Activated naive CD4-positive, alpha-beta T cell treated with anti-CD3 and anti-CD28 coated beads, Interleukin-2, amount 50 U/mL, for 72 hours (primary cell): ENCODE data around the gene GTPBP6. TPM values are rescaled to one million over a fixed set of nuclear protein-coding genes. Genes with fewer than 3 reads are reported as not detected.

Experiments used
- ATAC-seq, 2 donors: fragments of 150-1000 bp; cut with Tn5 transposase; 2 replicates each; pipeline ENCODE4 v1.10.0; 2021; ENCODE audit warnings: mild to moderate bottlenecking in 2 of 2, moderate library complexity in 2 of 2
- DNase-seq, 2 donors: peaks; one replicate each; pipeline ENCODE4 v3.0.0; 2021 to 2022; ENCODE audit warnings: low spot score in 2 of 2
- H3K27ac Mint-ChIP-seq, 2 donors: one replicate each; pipeline ENCODE4 v1.8.0; 2022; ENCODE audit warnings: mild to moderate bottlenecking in 2 of 2, mixed read lengths in 2 of 2
- H3K36me3 Mint-ChIP-seq, 2 donors: one replicate each; pipeline ENCODE4 v1.8.0; 2022; ENCODE audit warnings: mixed read lengths in 2 of 2
- H3K9me3 Mint-ChIP-seq, 2 donors: one replicate each; pipeline ENCODE4 v1.8.0; 2022; ENCODE audit warnings: mixed read lengths in 2 of 2
- total RNA-seq, 2 donors: library from RNA; stranded (reverse); gene quantifications; one replicate each; pipeline ENCODE4 v1.2.3, GENCODE V29; 2022

The GTPBP6 gene
- total RNA-seq, 2 donors from 2014 or later: 57.1 to 61.6 TPM

DNA sequence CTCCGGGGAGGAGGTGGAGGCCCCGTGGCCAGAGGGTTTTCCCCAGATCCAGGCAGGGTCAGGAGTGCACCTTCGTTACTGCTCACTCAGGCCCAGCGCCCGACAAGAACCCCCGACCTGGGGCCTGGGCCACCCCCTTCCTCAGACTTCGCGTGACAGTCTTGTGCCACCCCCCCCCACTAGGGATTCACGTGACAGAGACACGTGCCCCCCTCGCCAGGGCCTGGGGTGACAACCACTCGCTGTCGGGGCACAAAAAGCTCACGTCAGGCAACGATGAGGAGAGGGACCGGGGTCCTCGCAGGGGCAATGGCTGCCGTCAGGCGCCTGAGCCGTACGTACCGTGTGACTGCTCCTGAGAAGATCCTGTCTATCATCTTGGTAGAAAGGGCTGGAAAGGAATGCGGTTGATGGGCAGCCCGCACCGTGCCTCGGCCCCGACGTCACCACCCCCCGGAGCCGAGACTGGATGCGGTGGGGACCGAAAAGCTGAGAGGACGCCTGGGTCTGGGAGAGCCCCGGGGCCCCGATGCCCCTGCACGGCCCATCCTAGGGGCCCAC is 23.0 kb upstream of the GTPBP6 start:
- Mint-ChIP-seq H3K27ac (peak overlapping the region in 1 of 2 donors; percentile 81), H3K9me3 (peaks cover 0 to 4% of the 10 kb centered on the region in 2 donors), H3K36me3 (peaks cover 6 to 18% of the 10 kb centered on the region in 2 donors)
- DNase-seq (peak in 1 of 2 donors; percentile 53), ATAC-seq (no peak)

DNA sequence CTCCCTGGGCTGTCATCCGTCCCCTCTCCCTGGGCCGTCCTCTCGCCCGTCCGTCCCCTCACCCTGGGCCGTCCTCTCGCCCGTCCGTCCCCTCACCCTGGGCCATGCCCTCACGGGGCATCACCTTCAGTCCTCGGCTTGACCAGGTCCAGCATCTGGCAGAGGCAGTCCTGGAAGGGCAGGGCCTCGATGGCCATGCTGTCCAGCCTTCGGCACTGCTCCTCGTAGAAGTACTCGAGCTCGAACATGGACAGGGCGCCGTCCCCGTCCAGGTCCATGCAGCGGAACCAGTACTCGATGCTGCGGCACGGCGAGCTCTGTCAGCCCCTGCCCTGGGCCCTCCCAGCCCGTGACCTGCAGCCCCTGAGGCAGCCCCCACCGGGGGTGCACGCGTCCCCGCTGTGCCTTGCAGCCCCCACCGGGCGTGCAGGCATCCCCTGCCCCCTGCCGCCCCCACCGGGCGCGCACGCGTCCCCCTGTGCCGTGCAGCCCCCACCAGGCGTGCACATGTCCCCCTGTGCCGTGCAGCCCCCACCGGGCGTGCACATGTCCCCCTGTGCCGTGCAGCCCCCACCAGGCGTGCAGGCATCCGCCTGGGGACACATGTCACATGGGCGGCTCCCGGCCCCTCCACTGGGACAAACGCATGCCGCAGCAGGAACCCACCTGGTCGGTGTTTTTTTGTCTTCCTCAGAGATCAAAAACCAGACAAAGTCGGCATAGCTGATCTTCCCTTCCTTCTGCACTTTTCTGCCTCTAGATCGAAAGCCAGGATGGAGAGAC is 22.2 kb upstream of the GTPBP6 start:
- ATAC-seq: no peak
- Mint-ChIP-seq H3K36me3 (peaks cover 13 to 18% of the 10 kb centered on the region in 2 donors), H3K27ac (no peak overlapping the region), H3K9me3 (peaks cover 0 to 4% of the 10 kb centered on the region in 2 donors)
- DNase-seq: peak in 1 of 2 donors; percentile 52

DNA sequence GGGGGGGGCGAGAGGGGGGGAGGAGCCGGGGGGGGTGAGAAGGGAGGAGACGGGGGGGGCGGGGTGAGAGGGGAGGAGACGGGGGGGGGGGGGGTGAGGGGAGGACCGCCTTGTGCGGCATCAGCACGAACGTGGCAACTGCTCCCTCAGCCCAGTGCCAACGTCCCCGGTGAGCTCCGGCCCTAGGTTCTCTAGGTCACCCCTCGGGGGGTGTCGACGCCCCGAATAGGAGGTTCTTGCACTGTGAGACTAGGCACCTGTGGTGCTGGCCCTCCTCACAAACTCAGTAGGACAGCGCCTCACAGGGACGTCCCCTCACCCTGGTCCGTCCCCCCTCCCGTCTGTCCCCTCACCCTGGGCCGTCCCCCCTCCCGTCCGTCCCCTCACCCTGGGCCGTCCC is 21.5 kb upstream of the GTPBP6 start:
- H3K36me3 Mint-ChIP-seq: peaks cover 13 to 18% of the 10 kb centered on the region in 2 donors
- DNase-seq (peak in 1 of 2 donors; percentile 46), ATAC-seq (peak; percentile 37 to 38)
- H3K27ac Mint-ChIP-seq: no peak overlapping the region
- peaks cover 0 to 4% of the 10 kb centered on the region in 2 donors for H3K9me3 Mint-ChIP-seq

DNA sequence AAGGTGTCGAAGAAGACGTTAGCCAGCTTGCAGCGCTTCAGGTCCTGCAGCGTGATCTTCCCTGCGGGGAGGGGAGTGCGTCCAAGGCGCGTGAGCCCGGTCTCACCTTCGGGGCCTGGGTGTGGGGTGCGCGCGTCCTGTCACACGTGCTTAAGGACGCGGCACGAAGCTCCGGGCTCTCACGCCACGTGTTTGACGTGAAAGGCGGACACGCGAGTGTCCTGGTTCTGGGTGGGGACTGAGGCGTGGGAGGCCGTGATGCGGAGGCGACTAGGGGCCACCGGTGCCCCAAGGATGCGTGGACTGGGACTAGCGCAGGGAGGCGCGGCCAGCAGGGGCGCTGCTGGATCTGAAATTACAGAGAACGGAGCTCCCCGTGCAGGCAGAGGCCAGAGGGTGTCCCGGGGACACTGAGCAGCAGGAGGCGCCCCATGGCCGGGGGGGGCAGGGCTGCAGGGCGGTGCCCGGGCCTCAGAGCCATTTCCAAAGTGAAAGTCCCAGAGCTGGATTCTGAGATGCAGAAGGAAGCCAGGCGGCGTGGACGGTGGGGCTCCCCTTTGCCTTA is 20.3 kb upstream of the GTPBP6 start:
- DNase-seq (no peak), ATAC-seq (peak; percentile 39 to 50)
- no peak overlapping the region for H3K27ac Mint-ChIP-seq
- H3K9me3 Mint-ChIP-seq: peaks cover 0 to 4% of the 10 kb centered on the region in 2 donors
- H3K36me3 Mint-ChIP-seq: peaks cover 13 to 18% of the 10 kb centered on the region in 2 donors

DNA sequence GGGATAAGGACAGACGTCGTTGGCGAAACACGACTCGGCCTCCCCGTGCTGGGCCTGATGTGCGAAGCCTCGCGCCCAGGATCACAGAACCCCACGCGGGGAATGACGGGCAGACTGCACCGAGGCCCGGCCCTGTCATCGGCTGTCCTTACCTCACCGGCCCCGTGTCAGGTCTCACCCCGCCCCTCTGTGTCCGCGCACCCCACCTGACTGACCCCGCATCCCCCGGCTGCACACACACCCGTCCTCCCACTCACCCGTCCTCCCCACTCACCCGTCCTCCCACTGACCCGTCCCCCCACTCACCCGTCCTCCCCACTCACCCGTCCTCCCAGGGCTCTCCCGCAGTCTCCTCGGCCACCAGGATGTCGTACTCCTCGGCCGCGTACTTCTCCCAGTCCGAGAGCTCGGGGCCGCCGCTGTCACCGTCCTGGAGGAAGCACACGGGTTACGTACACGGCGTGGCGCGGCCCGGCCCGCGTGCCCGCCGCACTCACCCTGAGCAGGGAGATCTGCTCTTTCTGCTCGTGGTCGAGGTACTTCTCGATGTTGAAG is 19.8 kb upstream of the GTPBP6 start:
- Mint-ChIP-seq H3K36me3 (peaks cover 13 to 18% of the 10 kb centered on the region in 2 donors), H3K27ac (no peak overlapping the region), H3K9me3 (peaks cover 0 to 4% of the 10 kb centered on the region in 2 donors)
- ATAC-seq (peak in 1 of 2 donors; percentile 18), DNase-seq (no peak)

DNA sequence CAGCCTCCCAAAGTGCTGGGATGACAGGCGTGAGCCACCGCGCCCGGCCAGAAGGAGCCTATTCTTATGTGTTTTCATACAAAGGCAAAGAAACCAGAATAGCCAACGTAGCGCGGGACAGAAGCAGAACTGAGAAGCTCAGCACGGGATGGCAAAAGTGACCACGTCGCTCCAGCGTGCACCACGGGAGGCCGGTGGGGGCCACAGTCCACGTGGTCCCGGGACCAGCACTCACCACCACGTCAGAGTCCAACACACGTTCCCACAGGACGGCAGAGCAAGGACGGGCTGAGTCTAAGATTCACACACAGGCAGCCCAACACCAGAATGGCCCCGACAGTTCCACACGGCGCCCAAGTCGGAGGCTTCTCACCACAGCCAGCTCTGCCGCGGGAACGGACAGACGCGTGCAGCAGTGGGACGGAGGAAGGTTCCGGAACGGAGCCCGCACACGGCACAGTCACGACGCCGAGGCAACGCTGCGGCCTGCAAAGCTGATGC is 18.8 kb upstream of the GTPBP6 start:
- DNase-seq (peak in 1 of 2 donors; percentile 44), ATAC-seq (no peak)
- H3K9me3 Mint-ChIP-seq: peaks cover 0 to 4% of the 10 kb centered on the region in 2 donors
- no peak overlapping the region for H3K27ac Mint-ChIP-seq
- H3K36me3 Mint-ChIP-seq: peaks cover 13 to 18% of the 10 kb centered on the region in 2 donors

DNA sequence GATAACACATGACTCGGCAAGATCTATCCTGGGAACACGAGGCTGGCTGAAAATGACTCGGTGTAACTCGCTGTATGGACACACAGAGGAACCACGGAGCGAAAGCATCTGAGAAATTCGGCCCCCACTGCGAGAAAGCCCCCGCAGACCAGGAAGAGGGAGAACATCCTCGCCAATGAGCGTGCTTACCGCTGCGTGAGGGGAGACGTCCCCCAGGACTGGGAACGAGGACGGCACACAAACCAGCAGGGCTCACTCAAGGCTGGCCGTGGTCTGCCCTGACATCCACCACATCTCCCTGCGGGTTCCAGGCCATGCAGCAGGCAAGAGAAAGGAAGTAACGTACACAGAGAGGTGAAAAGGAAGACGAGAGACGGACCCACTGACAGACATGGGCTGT is 17.6 kb upstream of the GTPBP6 start:
- ATAC-seq (no peak), DNase-seq (no peak)
- Mint-ChIP-seq H3K9me3 (no peaks in the 10 kb centered on the region), H3K36me3 (peaks cover 7 to 13% of the 10 kb centered on the region in 2 donors), H3K27ac (peak overlapping the region in 1 of 2 donors; percentile 38)

DNA sequence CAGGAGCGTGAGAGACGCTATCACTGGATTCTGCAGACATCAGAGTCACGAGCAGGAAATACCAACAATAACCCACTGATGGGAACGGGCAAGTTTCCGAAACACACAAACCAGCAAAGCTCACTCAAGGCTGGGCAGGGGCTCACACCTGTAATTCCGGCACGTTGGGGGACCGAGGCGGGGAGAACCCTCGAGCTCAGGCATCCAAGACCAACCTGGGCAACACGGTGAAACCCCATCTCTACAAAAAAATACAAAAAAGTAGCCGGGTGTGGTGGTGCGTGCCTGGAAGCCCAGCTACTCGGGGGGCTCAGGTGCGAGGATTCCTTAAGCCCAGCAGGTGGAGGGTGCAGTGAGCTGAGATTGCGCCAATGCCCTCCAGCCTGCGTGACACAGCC is 17.2 kb upstream of the GTPBP6 start:
- no peak for DNase-seq
- Mint-ChIP-seq H3K9me3 (no peaks in the 10 kb centered on the region), H3K27ac (no peak overlapping the region), H3K36me3 (peaks cover 6 to 13% of the 10 kb centered on the region in 2 donors)
- ATAC-seq: no peak

DNA sequence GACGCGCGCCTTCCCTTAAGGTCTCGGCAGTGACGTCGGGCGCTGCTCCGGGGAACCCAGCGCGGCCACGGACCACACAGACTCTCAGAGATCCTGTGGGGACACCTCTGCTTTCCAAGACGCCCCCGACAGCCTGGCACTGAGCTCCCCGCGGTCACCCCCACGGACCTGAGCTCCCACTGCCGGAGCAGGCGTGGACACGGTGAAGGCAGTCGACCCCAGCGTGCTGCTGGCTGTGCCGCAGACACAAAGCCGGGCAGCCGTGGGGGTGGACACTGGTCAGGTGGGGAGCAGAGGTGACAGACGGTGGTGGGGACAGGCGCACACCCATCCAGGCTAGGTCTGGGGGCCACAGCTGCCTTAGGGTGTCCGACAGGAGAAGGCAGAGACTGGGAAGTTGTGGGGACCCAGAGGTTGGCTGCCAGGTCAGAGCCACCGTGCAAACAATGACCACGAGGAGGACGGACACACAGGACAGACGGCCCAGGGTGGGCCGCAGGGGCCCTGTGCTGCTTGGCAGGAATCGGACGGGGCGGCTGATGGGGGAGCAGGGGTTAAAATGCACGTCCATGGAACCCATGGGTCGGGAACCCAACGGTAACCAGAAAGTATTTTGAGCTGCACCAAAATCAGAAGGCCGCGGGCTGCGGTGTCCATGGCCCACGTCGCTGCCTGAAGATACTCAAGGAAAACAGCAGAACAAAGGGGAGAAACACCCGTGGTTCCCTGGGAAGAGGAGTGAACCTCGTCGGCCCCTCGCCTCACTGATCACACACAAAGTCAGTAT is 16.6 kb upstream of the GTPBP6 start:
- Mint-ChIP-seq H3K9me3 (no peaks in the 10 kb centered on the region), H3K27ac (no peak overlapping the region), H3K36me3 (peaks cover 6 to 13% of the 10 kb centered on the region in 2 donors)
- ATAC-seq: no peak
- DNase-seq: no peak

DNA sequence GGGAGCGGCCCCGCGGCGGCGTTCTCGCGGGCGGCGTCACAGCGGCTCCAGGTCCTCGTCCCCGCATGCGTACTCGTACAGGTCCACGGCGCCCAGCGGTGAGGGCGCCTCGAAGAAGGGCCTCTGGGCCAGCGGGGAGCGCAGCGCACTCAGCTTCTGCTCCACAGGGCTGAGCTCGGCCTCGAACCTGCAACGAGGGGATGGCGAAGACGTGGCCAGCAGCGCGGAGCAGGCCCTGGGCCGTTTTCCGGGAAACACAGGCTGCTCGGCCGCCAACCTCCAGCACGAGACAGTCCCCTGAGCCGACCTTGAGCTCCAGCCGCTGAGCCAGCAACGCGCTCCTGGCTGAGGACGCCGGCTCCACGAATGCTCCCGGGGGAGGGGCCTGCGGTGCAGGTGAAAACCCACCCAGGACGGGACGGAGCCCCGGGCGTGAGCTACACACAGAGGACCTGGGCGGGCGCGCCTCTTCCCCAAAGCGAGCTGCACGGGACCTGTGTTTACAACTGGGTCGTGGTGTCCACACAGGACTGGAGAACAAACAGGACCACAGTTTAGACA is 15.8 kb upstream of the GTPBP6 start:
- Mint-ChIP-seq H3K9me3 (no peaks in the 10 kb centered on the region), H3K36me3 (peaks cover 6 to 13% of the 10 kb centered on the region in 2 donors), H3K27ac (no peak overlapping the region)
- no peak for DNase-seq
- no peak for ATAC-seq

DNA sequence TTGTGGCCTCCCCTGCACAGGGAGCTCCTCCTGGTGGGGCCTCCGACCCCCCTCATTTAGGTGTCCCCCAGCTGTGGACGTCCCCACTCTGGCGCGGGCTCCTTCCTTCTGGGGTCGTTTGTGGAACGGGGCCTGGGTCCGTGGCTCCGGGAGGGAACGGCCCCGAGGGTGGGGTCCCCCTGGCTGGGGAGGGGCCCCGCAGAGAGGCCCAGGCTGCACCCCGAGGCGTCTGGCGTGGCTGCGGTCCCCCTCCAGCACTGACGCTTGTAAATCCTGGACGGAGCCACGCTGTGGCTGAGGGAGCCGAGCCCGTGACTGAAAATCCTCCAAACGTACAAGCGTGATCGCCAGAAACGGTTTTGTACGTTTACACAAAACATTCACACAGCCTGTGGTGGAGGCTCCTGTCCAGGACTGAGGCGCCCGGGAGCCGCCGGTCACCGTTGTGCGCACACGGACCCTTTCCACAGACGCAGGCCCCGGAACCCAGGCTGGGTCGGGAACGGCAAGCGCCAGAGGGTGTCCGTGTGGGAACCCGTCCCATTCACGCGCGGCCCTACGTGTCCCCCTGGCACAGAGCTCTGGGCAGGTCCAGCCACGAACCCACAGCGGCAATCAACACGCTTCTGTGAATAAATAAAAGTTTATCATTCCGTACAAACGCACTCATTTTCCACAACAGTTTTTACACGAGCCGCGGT is 15.2 kb upstream of the GTPBP6 start:
- no peak for ATAC-seq
- no peak for DNase-seq
- H3K36me3 Mint-ChIP-seq: peaks cover 3 to 13% of the 10 kb centered on the region in 2 donors
- no peak overlapping the region for H3K27ac Mint-ChIP-seq
- H3K9me3 Mint-ChIP-seq: no peaks in the 10 kb centered on the region

DNA sequence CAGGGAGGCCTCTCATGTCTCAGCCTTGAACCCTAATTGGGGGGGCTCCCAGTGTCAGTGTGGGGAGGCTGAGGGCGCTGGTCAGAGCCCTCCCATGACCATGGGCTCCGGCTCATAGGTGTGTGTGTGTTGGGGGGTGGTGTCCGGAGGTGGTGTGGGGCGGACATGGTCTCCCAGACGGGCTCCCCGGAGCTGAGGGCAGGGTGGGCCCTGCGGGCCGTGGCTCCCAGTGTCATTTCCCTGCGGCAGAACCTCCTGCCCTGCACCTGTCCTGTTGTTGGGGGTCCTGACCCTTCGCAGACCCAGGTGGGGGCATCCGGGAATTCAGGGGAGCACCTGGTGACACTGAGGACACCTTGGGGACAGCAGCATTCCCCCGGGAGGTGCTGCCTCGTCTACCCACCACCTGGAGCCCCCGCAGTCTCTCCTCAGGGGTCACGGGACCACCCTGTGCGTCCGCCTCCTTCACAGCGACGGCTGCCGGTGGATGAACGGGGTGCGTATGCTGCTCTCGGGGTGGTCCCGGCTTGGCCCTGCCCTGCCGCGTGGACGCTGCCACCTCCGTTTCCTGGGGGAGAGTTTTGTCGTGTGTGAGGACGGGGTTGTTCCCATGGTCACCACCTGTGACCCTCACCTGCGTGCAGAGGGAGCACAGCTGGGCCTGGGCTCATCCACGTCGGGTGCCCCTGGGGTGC is 14.5 kb upstream of the GTPBP6 start:
- H3K27ac Mint-ChIP-seq: no peak overlapping the region
- DNase-seq: no peak
- ATAC-seq: no peak
- H3K9me3 Mint-ChIP-seq: no peaks in the 10 kb centered on the region
- peaks cover 0 to 13% of the 10 kb centered on the region in 2 donors for H3K36me3 Mint-ChIP-seq

DNA sequence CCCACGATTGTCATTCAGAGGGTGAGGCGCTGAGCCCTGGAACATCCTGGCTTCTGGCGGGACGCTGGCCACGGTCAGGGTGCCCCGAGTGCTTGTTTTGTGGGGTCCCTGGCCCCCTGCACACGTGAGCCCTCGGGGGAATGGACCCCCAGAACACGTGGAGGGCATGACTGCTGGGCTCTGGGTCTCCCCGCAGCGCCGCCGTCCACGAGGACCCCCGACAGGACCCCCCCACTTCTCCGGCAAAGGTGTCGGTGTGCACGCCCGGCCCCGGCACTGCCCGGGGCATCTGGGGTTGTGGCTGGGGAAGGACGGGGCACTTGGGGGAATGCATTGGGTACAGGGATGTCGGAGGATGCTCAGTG is 13.9 kb upstream of the GTPBP6 start:
- Mint-ChIP-seq H3K36me3 (peaks cover 0 to 9% of the 10 kb centered on the region in 2 donors), H3K9me3 (no peaks in the 10 kb centered on the region), H3K27ac (no peak overlapping the region)
- no peak for ATAC-seq
- DNase-seq: no peak

DNA sequence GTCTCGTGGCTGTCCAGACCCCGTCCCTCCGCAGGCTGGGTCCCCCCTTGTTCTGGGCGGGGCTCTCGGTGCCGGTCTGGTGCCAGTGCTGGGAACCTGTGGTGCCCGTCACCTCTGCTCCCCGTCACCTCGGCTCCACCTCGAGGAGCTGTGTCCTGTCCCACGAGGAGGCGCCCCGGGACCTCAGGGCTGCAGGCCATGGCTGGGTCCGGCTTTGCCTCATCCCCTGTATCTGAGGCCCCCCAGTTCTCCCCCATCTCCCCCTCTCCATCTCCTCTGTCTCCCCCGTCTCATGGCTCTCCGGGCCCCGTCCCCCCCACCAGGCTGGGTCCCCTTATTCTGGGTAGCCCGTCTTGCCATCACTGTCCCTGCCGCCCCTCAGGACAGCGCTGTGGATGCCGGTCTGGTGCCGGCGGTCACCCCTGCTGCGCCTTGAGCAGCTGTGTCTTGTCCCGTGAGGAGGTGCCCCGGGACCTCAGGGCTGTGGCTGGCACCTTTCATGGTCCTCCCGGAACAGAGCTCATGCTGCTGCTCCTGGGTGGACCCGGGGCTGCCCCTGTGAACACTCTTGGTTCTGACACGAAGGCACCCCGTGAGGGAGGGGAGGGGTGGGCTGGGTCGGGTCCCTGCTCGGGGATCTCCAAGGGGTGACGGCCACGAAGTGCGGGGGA is 13.4 kb upstream of the GTPBP6 start:
- DNase-seq: no peak
- H3K27ac Mint-ChIP-seq: no peak overlapping the region
- peaks cover 0 to 6% of the 10 kb centered on the region in 2 donors for H3K36me3 Mint-ChIP-seq
- peak in 1 of 2 donors; percentile 10 for ATAC-seq
- no peaks in the 10 kb centered on the region for H3K9me3 Mint-ChIP-seq
